Measurements from ENCODE around the gene VKORC1. TPM values are rescaled to one million over a fixed set of nuclear protein-coding genes. Genes with fewer than 3 reads are reported as not detected.
A peak's percentile ranks its signal among the peaks of the same experiment; 100 is the strongest.

VKORC1 gene
- total RNA-seq, 1 donor from 2014 or later = 123 TPM

GRCh38 chr16:31120129-31120528 lies 25.5 kb upstream of the VKORC1 start:
- intact Hi-C loops (cut with DNase I) = no loop called here
- peaks cover 0 to 30% of the 10 kb centered on the region in 2 donors for H3K36me3 ChIP-seq
- H3K27me3 ChIP-seq = no peaks in the 10 kb centered on the region
- no peaks in the 10 kb centered on the region for H3K9me3 ChIP-seq
- H3K27ac ChIP-seq = no peak overlapping the region
- H3K4me1 ChIP-seq = peaks cover 29% of the 10 kb centered on the region
- H3K4me3 ChIP-seq = no peak overlapping the region
- no peak for TF ChIP-seq POLR2A (IDR thresholded peaks at IDR 0.05)
- TF ChIP-seq POLR2AphosphoS5 (IDR thresholded peaks at IDR 0.05; ENCODE audit: insufficient read depth in 1 of 2, low read depth in 1 of 2) = no peak
- no peak for TF ChIP-seq CTCF (IDR thresholded peaks at IDR 0.05)
- no peak for DNase-seq (ENCODE audit: extremely low spot score in 2 of 2)

DNA sequence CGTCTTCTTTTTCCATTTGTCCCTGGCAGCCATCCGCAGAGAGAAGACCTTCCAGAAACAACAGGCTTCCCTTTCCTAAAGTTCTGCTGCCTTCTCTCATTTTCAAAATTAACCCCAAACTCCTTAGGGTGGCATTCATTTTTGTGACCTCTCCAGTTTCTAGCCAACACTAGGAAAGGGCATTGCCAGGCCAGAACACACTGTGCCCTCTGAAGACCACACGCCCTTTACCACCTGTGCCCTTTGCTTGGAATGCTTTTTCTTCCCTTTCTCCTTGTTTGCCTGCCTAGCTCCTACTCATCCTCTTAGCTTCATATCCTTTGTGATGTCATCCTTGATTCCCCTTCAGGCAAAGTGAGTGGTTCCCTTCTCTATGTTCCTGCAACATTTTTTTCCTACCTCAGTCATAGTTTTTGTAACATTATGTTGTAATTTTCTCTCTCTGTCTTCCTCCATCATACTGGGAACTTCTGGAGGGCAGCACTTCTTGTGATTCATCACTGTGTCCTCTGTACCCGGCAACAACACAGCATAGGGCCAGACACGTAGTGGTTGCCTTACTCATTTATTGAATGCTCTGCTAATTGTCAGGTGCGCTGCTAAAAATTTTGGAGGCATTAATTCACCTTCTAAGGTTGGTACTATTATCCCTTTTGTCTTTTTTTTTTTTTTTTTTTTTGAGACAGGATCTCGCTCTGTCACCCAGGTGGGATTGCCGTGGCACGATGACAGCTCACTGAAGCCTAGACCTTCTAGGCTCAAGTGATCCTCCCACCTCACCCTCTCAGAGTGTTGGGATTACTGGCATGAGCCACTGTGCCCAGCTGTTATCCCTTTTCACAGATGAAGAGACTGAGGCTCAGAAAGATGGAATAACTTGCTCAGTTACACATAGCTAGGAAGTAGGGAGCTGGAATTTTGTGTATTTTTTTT lies 23.9 kb upstream of the VKORC1 start:
- Histone ChIP-seq H3K27me3 (no peaks in the 10 kb centered on the region), H3K4me1 (peaks cover 29% of the 10 kb centered on the region), H3K9me3 (no peaks in the 10 kb centered on the region), H3K27ac (peak overlapping the region; percentile 91), H3K4me3 (peak overlapping the region; percentile 66 to 77), H3K36me3 (peaks cover 0 to 30% of the 10 kb centered on the region in 2 donors)
- no peak for TF ChIP-seq POLR2A (IDR thresholded peaks at IDR 0.05)
- TF ChIP-seq POLR2AphosphoS5 (IDR thresholded peaks at IDR 0.05; ENCODE audit: insufficient read depth in 1 of 2, low read depth in 1 of 2) = peak in 1 of 2 donors; percentile 32
- intact Hi-C loops (cut with DNase I) = no loop called here
- DNase-seq (ENCODE audit: extremely low spot score in 2 of 2) = peak in 1 of 2 donors; percentile 82

DNA sequence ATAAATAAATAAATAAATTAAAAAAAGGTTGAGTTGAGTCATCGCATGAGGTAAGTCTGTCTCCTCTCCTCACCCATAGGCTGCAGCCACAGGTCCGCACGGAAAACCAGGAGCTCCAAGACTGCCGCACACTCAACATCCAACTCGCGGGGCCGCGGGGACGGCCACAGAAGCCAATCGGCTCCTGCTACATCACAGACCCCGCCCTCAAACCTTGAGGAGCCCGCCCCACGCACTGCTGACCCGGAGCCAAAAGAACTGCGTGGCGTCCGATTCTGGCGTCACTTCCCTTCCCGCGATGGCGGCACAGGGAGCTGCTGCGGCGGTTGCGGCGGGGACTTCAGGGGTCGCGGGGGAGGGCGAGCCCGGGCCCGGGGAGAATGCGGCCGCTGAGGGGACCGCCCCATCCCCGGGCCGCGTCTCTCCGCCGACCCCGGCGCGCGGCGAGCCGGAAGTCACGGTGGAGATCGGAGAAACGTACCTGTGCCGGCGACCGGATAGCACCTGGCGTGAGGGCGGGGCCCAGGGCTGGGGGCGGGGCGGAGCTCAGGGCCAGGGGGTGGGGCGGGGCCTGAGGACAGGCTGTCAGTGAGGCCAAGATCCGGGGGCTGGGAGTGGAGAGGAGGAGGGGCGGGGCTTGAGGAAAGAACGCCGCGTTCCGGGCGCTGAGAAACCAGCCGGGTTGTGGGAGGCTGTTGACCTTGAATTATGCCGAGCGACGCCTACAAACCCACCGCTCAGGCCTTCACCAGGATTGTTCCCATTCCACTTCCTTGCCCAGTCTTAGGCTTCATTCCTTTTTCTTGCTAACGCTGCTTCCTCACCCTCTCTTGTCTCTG lies 23.0 kb upstream of the VKORC1 start, which contains the start of gene KAT8:
TSS of gene KAT8 (plus strand) at position 281 of the 839 bp plus-strand sequence. CDS start at position 299, 18 bp downstream.
- Histone ChIP-seq H3K9me3 (no peaks in the 10 kb centered on the region), H3K4me1 (peaks cover 29% of the 10 kb centered on the region), H3K36me3 (peaks cover 0 to 27% of the 10 kb centered on the region in 2 donors), H3K27me3 (no peaks in the 10 kb centered on the region), H3K27ac (peak within 1 kb of the TSS; percentile 91), H3K4me3 (peak within 1 kb of the TSS; percentile 66 to 77)
- DNase-seq (ENCODE audit: extremely low spot score in 2 of 2) = peak in 1 of 2 donors; percentile 99
- intact Hi-C loops (cut with DNase I) = no loop called here
- TF ChIP-seq CTCF (IDR thresholded peaks at IDR 0.05) (peak in 1 of 3 experiments; percentile 8), POLR2A (IDR thresholded peaks at IDR 0.05) (peak in 1 of 2 donors; percentile 86), POLR2AphosphoS5 (IDR thresholded peaks at IDR 0.05; ENCODE audit: insufficient read depth in 1 of 2, low read depth in 1 of 2) (peak in 1 of 2 donors; percentile 87)

GRCh38 chr16:31114468-31114867 lies 19.9 kb upstream of the VKORC1 start:
- H3K27me3 ChIP-seq = no peaks in the 10 kb centered on the region
- no peaks in the 10 kb centered on the region for H3K9me3 ChIP-seq
- H3K36me3 ChIP-seq = peaks cover 0 to 30% of the 10 kb centered on the region in 2 donors
- no peak overlapping the region for H3K27ac ChIP-seq
- H3K4me3 ChIP-seq = no peak overlapping the region
- no peak for DNase-seq (ENCODE audit: extremely low spot score in 2 of 2)
- TF ChIP-seq POLR2AphosphoS5 (IDR thresholded peaks at IDR 0.05; ENCODE audit: insufficient read depth in 1 of 2, low read depth in 1 of 2) (no peak), CTCF (IDR thresholded peaks at IDR 0.05) (no peak), POLR2A (IDR thresholded peaks at IDR 0.05) (no peak)
- intact Hi-C loops (cut with DNase I) = no loop called here
- H3K4me1 ChIP-seq = peaks cover 31% of the 10 kb centered on the region
